ENCODE data around the gene ESM1. TPM values are rescaled to one million over a fixed set of nuclear protein-coding genes. Genes with fewer than 3 reads are reported as not detected.

ESM1 gene
- total RNA-seq, 1 donor from 2014 or later, result 0.29 TPM

GRCh38 chr5:54981928-54982327 lies 3.5 kb downstream of the ESM1 start:
- Mint-ChIP-seq H3K27ac (no peak overlapping the region), H3K9me3 (no peaks in the 10 kb centered on the region), H3K4me3 (no peak overlapping the region), H3K36me3 (no peaks in the 10 kb centered on the region), H3K27me3 (peaks cover 58% of the 10 kb centered on the region), H3K4me1 (ENCODE audit: unreplicated experiment) (peaks cover 4% of the 10 kb centered on the region)
- TF ChIP-seq CTCF (conservative IDR thresholded peaks at IDR 0.05), result no peak
- DNase-seq (ENCODE audit: extremely low spot score, unreplicated experiment), result no peak

- Mint-ChIP-seq H3K36me3 (no peaks in the 10 kb centered on the region), H3K27me3 (peaks cover 10% of the 10 kb centered on the region), H3K4me3 (no peak overlapping the region), H3K9me3 (no peaks in the 10 kb centered on the region), H3K27ac (no peak overlapping the region), H3K4me1 (ENCODE audit: unreplicated experiment) (no peaks in the 10 kb centered on the region)
- DNase-seq (ENCODE audit: extremely low spot score, unreplicated experiment), result no peak
- TF ChIP-seq CTCF (conservative IDR thresholded peaks at IDR 0.05), result no peak
Measured at GRCh38 chr5:54975701-54976100, 9.7 kb downstream of the ESM1 start.

- H3K4me1 Mint-ChIP-seq (ENCODE audit: unreplicated experiment), result no peaks in the 10 kb centered on the region
- DNase-seq (ENCODE audit: extremely low spot score, unreplicated experiment), result no peak
- no peaks in the 10 kb centered on the region for H3K36me3 Mint-ChIP-seq
- no peaks in the 10 kb centered on the region for H3K9me3 Mint-ChIP-seq
- no peak overlapping the region for H3K27ac Mint-ChIP-seq
- no peak for TF ChIP-seq CTCF (conservative IDR thresholded peaks at IDR 0.05)
- H3K4me3 Mint-ChIP-seq, result no peak overlapping the region
- H3K27me3 Mint-ChIP-seq, result no peaks in the 10 kb centered on the region
Measured at GRCh38 chr5:54969856-54970828, 15.3 kb downstream of the ESM1 start.

- no peaks in the 10 kb centered on the region for H3K36me3 Mint-ChIP-seq
- no peaks in the 10 kb centered on the region for H3K4me1 Mint-ChIP-seq (ENCODE audit: unreplicated experiment)
- H3K27me3 Mint-ChIP-seq, result no peaks in the 10 kb centered on the region
- no peak overlapping the region for H3K4me3 Mint-ChIP-seq
- no peak for TF ChIP-seq CTCF (conservative IDR thresholded peaks at IDR 0.05)
- DNase-seq (ENCODE audit: extremely low spot score, unreplicated experiment), result no peak
- no peaks in the 10 kb centered on the region for H3K9me3 Mint-ChIP-seq
- H3K27ac Mint-ChIP-seq, result no peak overlapping the region
Measured at GRCh38 chr5:54969242-54969641, 16.2 kb downstream of the ESM1 start.

GRCh38 chr5:54965806-54966205 lies 19.6 kb downstream of the ESM1 start:
- H3K4me1 Mint-ChIP-seq (ENCODE audit: unreplicated experiment), result no peaks in the 10 kb centered on the region
- H3K4me3 Mint-ChIP-seq, result no peak overlapping the region
- no peaks in the 10 kb centered on the region for H3K9me3 Mint-ChIP-seq
- H3K27me3 Mint-ChIP-seq, result no peaks in the 10 kb centered on the region
- DNase-seq (ENCODE audit: extremely low spot score, unreplicated experiment), result no peak
- H3K36me3 Mint-ChIP-seq, result no peaks in the 10 kb centered on the region
- H3K27ac Mint-ChIP-seq, result no peak overlapping the region
- TF ChIP-seq CTCF (conservative IDR thresholded peaks at IDR 0.05), result no peak

All from type B pancreatic cell (in vitro differentiated cells).